WTC11 (cell line): ENCODE measurements around the gene PNPLA6. TPM values are rescaled to one million over a fixed set of nuclear protein-coding genes. Genes with fewer than 3 reads are reported as not detected.
A peak's percentile ranks its signal among the peaks of the same experiment; 100 is the strongest.

Experiments used
- ATF2 ChIP-seq: sonication (generic); formaldehyde crosslinking; IDR thresholded peaks from 2 replicates; pipeline ENCODE4 v1.8.1; 2022; ENCODE audit warnings: low read depth, missing genetic modification reagents, borderline replicate concordance
- CBFB ChIP-seq: sonication (generic); formaldehyde crosslinking; IDR thresholded peaks from 2 replicates; pipeline ENCODE4 v1.8.1; 2022; ENCODE audit warnings: mild to moderate bottlenecking, low read depth, missing genetic modification reagents
- ELF4 ChIP-seq: sonication (generic); formaldehyde crosslinking; IDR thresholded peaks from 2 replicates; pipeline ENCODE4 v1.8.1; 2022; ENCODE audit warnings: low read depth, mild to moderate bottlenecking, moderate library complexity, missing genetic modification reagents
- EMX1 ChIP-seq: fragments of 250-450 bp; sonication (Bioruptor Pico); IDR thresholded peaks from 2 replicates; pipeline ENCODE4 v1.8.0; 2021; ENCODE audit warnings: mild to moderate bottlenecking
- FOXJ3 ChIP-seq: sonication (generic); formaldehyde crosslinking; IDR thresholded peaks from 2 replicates; pipeline ENCODE4 v1.9.0; 2021; ENCODE audit warnings: missing genetic modification reagents, mild to moderate bottlenecking, borderline replicate concordance
- GABPB1 ChIP-seq: sonication (generic); formaldehyde crosslinking; IDR thresholded peaks from 2 replicates; pipeline ENCODE4 v1.8.1; 2023; ENCODE audit warnings: mild to moderate bottlenecking, missing genetic modification reagents
- JUN ChIP-seq: sonication (generic); formaldehyde crosslinking; IDR thresholded peaks from 2 replicates; pipeline ENCODE4 v1.8.0; 2023; ENCODE audit warnings: mild to moderate bottlenecking, missing genetic modification reagents
- KAT7 ChIP-seq: sonication (generic); formaldehyde crosslinking; IDR thresholded peaks from 2 replicates; pipeline ENCODE4 v1.8.1; 2023; ENCODE audit warnings: missing genetic modification reagents, mild to moderate bottlenecking, borderline replicate concordance
- MAX ChIP-seq: sonication (generic); formaldehyde crosslinking; IDR thresholded peaks from 2 replicates; pipeline ENCODE4 v1.8.0; 2022; ENCODE audit warnings: mild to moderate bottlenecking, missing genetic modification reagents
- MLX ChIP-seq: sonication (generic); formaldehyde crosslinking; IDR thresholded peaks from 2 replicates; pipeline ENCODE4 v1.8.1; 2023; ENCODE audit warnings: mild to moderate bottlenecking, missing genetic modification reagents, moderate library complexity
- NR3C1 ChIP-seq: sonication (generic); formaldehyde crosslinking; conservative IDR thresholded peaks from 2 replicates; pipeline ENCODE4 v1.8.1; 2023; ENCODE audit warnings: low read depth, mild to moderate bottlenecking, missing genetic modification reagents
- PRRX2 ChIP-seq: fragments of 250-450 bp; sonication (Bioruptor Pico); IDR thresholded peaks from 2 replicates; pipeline ENCODE4 v1.8.0; 2021; ENCODE audit warnings: mild to moderate bottlenecking
- RELA ChIP-seq: sonication (generic); formaldehyde crosslinking; IDR thresholded peaks from 2 replicates; pipeline ENCODE4 v1.8.1; 2022; ENCODE audit warnings: missing genetic modification reagents, mild to moderate bottlenecking, borderline replicate concordance
- SMAD3 ChIP-seq: sonication (generic); formaldehyde crosslinking; IDR thresholded peaks from 2 replicates; pipeline ENCODE4 v1.8.0; 2022; ENCODE audit warnings: missing genetic modification reagents, mild to moderate bottlenecking, borderline replicate concordance
- TP53 ChIP-seq: sonication (generic); formaldehyde crosslinking; IDR thresholded peaks from 2 replicates; pipeline ENCODE4 v1.8.1; 2023; ENCODE audit warnings: mild to moderate bottlenecking, missing genetic modification reagents
- USF2 ChIP-seq: sonication (generic); formaldehyde crosslinking; IDR thresholded peaks from 2 replicates; pipeline ENCODE4 v1.8.1; 2023; ENCODE audit warnings: mild to moderate bottlenecking, missing genetic modification reagents, moderate library complexity
- ZBTB21 ChIP-seq: sonication (generic); formaldehyde crosslinking; IDR thresholded peaks from 2 replicates; pipeline ENCODE4 v1.8.1; 2023; ENCODE audit warnings: mild to moderate bottlenecking, missing genetic modification reagents, borderline replicate concordance
- ZNF121 ChIP-seq: sonication (generic); formaldehyde crosslinking; IDR thresholded peaks from 2 replicates; pipeline ENCODE4 v1.8.0; 2023; ENCODE audit warnings: missing genetic modification reagents
- ZNF423 ChIP-seq: fragments of 250-450 bp; sonication (Bioruptor Pico); IDR thresholded peaks from 2 replicates; pipeline ENCODE4 v2.1.2; 2022; ENCODE audit warnings: mild to moderate bottlenecking, moderate library complexity
- total RNA-seq: library from RNA; stranded (reverse); gene quantifications from 3 replicates; pipeline ENCODE4 v1.2.3, GENCODE V29; 2021
- TF ChIP-seq, protein P1 (sequence below): sonication (generic); formaldehyde crosslinking; IDR thresholded peaks from 2 replicates; pipeline ENCODE4 v1.8.1; 2022; ENCODE audit warnings: mild to moderate bottlenecking, moderate library complexity, missing genetic modification reagents
- TF ChIP-seq, protein P2 (sequence below): sonication (generic); formaldehyde crosslinking; IDR thresholded peaks from 2 replicates; pipeline ENCODE4 v1.8.1; 2023; ENCODE audit warnings: mild to moderate bottlenecking, missing genetic modification reagents, borderline replicate concordance
- TF ChIP-seq, protein P3 (sequence below): fragments of 250-450 bp; sonication (Bioruptor Pico); IDR thresholded peaks from 2 replicates; pipeline ENCODE4 v1.9.0; 2021; ENCODE audit warnings: mild to moderate bottlenecking, borderline replicate concordance
- TF ChIP-seq, protein P4 (sequence below): sonication (generic); formaldehyde crosslinking; conservative IDR thresholded peaks from 2 replicates; pipeline ENCODE4 v1.8.1; 2022; ENCODE audit warnings: mild to moderate bottlenecking, missing genetic modification reagents

PNPLA6 gene
- total RNA-seq, 1 experiment from 2014 or later = 149 TPM

DNA sequence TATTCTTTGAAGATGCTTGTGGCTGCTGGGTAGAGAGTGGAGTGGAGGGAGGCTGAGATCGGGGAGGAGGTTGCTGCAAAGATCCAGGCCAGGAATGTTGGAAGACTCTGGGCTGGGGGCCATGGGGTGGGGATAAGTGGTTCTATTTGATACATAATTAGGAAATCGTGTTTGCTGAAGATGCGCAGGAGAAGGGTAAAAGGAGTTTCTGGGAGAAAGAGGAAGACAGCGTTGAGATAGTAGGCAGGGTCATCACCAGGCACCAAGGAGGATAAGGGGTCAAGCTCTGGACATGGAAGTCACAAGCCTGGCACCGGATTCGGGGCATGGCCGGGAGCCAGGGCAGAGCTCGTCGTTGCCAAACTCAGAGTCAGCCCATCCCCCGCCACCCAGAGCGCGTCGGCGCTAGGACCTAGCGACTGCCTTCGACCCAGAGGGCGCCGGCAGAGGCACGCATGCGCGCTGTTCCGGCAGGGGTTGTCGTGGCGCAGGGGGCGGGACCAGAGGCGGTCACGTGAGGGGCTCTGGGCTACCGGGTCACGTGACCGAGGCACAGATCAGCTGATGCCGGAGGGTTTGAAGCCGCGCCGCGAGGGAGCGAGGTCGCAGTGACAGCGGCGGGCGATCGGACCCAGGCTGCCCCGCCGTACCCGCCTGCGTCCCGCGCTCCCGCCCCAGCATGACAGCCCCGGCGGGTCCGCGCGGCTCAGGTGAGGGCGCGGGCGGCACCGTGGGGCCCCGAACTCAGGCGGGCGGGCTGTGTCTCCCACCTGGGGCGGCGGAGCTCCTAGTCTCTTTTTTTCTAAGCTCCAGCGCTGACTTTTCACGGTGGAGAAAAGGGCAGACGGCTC, 13.2 kb upstream of the PNPLA6 start, which contains the start of gene MCOLN1 (continued):
- no peak for TF ChIP-seq ELF4 (CRISPR knock-in tag)
- TF ChIP-seq EMX1 (CRISPR knock-in tag) = no peak; the same call in 1 of the 2 replicates
- TF ChIP-seq ZBTB21 (CRISPR knock-in tag) = no peak
- TF ChIP-seq TP53 = no peak
- TF ChIP-seq, protein P1, sequence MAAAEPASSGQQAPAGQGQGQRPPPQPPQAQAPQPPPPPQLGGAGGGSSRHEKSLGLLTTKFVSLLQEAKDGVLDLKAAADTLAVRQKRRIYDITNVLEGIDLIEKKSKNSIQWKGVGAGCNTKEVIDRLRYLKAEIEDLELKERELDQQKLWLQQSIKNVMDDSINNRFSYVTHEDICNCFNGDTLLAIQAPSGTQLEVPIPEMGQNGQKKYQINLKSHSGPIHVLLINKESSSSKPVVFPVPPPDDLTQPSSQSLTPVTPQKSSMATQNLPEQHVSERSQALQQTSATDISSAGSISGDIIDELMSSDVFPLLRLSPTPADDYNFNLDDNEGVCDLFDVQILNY (CRISPR knock-in tag) = 0 out of 2 replicates have a peak, but pooled peaks have one; percentile 77
- no peak for TF ChIP-seq NR3C1 (CRISPR knock-in tag)
- TF ChIP-seq SMAD3 (CRISPR knock-in tag) = peak; percentile 50; the same call in 1 of the 2 replicates
- TF ChIP-seq, protein P2, sequence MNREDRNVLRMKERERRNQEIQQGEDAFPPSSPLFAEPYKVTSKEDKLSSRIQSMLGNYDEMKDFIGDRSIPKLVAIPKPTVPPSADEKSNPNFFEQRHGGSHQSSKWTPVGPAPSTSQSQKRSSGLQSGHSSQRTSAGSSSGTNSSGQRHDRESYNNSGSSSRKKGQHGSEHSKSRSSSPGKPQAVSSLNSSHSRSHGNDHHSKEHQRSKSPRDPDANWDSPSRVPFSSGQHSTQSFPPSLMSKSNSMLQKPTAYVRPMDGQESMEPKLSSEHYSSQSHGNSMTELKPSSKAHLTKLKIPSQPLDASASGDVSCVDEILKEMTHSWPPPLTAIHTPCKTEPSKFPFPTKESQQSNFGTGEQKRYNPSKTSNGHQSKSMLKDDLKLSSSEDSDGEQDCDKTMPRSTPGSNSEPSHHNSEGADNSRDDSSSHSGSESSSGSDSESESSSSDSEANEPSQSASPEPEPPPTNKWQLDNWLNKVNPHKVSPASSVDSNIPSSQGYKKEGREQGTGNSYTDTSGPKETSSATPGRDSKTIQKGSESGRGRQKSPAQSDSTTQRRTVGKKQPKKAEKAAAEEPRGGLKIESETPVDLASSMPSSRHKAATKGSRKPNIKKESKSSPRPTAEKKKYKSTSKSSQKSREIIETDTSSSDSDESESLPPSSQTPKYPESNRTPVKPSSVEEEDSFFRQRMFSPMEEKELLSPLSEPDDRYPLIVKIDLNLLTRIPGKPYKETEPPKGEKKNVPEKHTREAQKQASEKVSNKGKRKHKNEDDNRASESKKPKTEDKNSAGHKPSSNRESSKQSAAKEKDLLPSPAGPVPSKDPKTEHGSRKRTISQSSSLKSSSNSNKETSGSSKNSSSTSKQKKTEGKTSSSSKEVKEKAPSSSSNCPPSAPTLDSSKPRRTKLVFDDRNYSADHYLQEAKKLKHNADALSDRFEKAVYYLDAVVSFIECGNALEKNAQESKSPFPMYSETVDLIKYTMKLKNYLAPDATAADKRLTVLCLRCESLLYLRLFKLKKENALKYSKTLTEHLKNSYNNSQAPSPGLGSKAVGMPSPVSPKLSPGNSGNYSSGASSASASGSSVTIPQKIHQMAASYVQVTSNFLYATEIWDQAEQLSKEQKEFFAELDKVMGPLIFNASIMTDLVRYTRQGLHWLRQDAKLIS (CRISPR knock-in tag) = no peak
- peak; percentile 91 for TF ChIP-seq MAX
- TF ChIP-seq ATF2 = no peak
- no peak for TF ChIP-seq KAT7
- TF ChIP-seq USF2 (CRISPR knock-in tag) = peak; percentile 100
- TF ChIP-seq ZNF423 (CRISPR knock-in tag) = no peak
- no peak for TF ChIP-seq MLX (CRISPR knock-in tag)
- no peak for TF ChIP-seq JUN
- TF ChIP-seq RELA (CRISPR knock-in tag) = no peak
- TF ChIP-seq, protein P3, sequence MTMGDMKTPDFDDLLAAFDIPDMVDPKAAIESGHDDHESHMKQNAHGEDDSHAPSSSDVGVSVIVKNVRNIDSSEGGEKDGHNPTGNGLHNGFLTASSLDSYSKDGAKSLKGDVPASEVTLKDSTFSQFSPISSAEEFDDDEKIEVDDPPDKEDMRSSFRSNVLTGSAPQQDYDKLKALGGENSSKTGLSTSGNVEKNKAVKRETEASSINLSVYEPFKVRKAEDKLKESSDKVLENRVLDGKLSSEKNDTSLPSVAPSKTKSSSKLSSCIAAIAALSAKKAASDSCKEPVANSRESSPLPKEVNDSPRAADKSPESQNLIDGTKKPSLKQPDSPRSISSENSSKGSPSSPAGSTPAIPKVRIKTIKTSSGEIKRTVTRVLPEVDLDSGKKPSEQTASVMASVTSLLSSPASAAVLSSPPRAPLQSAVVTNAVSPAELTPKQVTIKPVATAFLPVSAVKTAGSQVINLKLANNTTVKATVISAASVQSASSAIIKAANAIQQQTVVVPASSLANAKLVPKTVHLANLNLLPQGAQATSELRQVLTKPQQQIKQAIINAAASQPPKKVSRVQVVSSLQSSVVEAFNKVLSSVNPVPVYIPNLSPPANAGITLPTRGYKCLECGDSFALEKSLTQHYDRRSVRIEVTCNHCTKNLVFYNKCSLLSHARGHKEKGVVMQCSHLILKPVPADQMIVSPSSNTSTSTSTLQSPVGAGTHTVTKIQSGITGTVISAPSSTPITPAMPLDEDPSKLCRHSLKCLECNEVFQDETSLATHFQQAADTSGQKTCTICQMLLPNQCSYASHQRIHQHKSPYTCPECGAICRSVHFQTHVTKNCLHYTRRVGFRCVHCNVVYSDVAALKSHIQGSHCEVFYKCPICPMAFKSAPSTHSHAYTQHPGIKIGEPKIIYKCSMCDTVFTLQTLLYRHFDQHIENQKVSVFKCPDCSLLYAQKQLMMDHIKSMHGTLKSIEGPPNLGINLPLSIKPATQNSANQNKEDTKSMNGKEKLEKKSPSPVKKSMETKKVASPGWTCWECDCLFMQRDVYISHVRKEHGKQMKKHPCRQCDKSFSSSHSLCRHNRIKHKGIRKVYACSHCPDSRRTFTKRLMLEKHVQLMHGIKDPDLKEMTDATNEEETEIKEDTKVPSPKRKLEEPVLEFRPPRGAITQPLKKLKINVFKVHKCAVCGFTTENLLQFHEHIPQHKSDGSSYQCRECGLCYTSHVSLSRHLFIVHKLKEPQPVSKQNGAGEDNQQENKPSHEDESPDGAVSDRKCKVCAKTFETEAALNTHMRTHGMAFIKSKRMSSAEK = no peak
- no peak for TF ChIP-seq FOXJ3
- no peak for TF ChIP-seq PRRX2 (CRISPR knock-in tag)
- no peak for TF ChIP-seq CBFB (CRISPR knock-in tag)
- TF ChIP-seq ZNF121 (CRISPR knock-in tag) = no peak
- TF ChIP-seq, protein P4, sequence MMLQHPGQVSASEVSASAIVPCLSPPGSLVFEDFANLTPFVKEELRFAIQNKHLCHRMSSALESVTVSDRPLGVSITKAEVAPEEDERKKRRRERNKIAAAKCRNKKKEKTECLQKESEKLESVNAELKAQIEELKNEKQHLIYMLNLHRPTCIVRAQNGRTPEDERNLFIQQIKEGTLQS (CRISPR knock-in tag) = no peak
- peak; percentile 56; the same call in 1 of the 2 replicates for TF ChIP-seq GABPB1 (CRISPR knock-in tag)
